Peyer's patch (tissue), 4 donors: ENCODE results near the gene DSTYK. TPM values are rescaled to one million over a fixed set of nuclear protein-coding genes. Genes with fewer than 3 reads are reported as not detected.

Experiments
- DNase-seq, 3 donors: peaks; one replicate each; pipeline ENCODE4 v3.0.0-alpha.2; 2017 to 2019
- H3K27ac ChIP-seq, 4 donors: fragments of 200-600 bp; sonication (generic); one replicate each; pipeline ENCODE4 v1.5.1; 2016 to 2019
- H3K27me3 ChIP-seq, 2 donors: fragments of 200-600 bp; sonication (generic); one replicate each; pipeline ENCODE4 v1.5.1; 2019
- H3K36me3 ChIP-seq, 3 donors: fragments of 200-600 bp; sonication (generic); one replicate each; pipeline ENCODE4 v1.5.1; 2016 to 2019
- H3K4me1 ChIP-seq, 4 donors: fragments of 200-600 bp; sonication (generic); one replicate each; pipeline ENCODE4 v1.5.1; 2016 to 2019
- H3K4me3 ChIP-seq, 4 donors: fragments of 200-600 bp; sonication (generic); 1 replicate in 3 of 4; 2 replicates in 1 of 4; pipeline ENCODE4 v1.5.1; 2016 to 2019; ENCODE audit warnings: mild to moderate bottlenecking in 1 of 4
- H3K9me3 ChIP-seq, 4 donors: fragments of 200-600 bp; sonication (generic); one replicate each; pipeline ENCODE4 v1.5.1; 2016 to 2019; ENCODE audit warnings: mild to moderate bottlenecking in 1 of 4
- POLR2A ChIP-seq, 2 donors: fragments of 450-650 bp; IDR thresholded peaks; one replicate each; pipeline ENCODE4 v1.5.1; 2017; ENCODE audit warnings: antibody characterized with exemption in 2 of 2, mild to moderate bottlenecking in 2 of 2, moderate library complexity in 2 of 2
- total RNA-seq, 4 donors: library from RNA; depleted of rRNA; stranded (reverse); fragments of >200 nt; gene quantifications; one replicate each; pipeline ENCODE4 v1.1.0, GENCODE V29; 2016
- TF ChIP-seq, protein P1 (sequence below), 6 experiments: fragments of 450-650 bp in 4 of 6; fragments of 200-600 bp in 2 of 6; sonication (generic) in 1 of 6; IDR thresholded peaks; one replicate each; pipeline ENCODE4 v1.5.1; 2017 to 2019; ENCODE audit warnings: antibody characterized with exemption in 6 of 6, mild to moderate bottlenecking in 3 of 6, moderate library complexity in 1 of 6

DSTYK gene
- total RNA-seq, 4 donors from 2014 or later, result 3.5 to 11.6 (median 6.8) TPM

DNA sequence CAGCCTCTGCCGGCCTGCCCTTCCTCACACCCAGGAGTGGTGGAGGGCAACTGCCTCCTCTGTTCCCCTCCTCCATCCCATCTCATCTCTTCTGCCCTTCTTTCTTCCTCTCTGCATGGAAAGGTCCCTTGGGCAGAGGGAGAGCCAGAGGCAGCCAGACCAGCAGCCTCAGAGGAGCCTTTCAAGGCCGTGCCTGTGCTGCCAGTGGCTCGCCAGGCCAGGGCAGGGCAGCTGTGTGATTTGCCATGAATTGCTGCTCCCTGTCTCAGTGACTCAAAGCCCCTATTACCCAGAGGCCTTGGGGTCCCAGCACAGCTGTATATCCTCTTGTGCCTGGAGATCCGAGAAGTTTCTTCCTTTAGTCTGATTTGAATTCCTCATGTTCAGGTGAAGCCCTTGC is 38.1 kb upstream of the DSTYK start:
- Histone ChIP-seq H3K9me3 (no peaks in the 10 kb centered on the region), H3K36me3 (no peaks in the 10 kb centered on the region), H3K4me1 (peaks cover 0 to 39% (median 0%) of the 10 kb centered on the region in 4 donors), H3K27me3 (no peaks in the 10 kb centered on the region), H3K4me3 (no peak overlapping the region), H3K27ac (peak overlapping the region in 2 of 4 donors; percentile 23 to 43)
- DNase-seq, result no peak
- TF ChIP-seq, protein P1, sequence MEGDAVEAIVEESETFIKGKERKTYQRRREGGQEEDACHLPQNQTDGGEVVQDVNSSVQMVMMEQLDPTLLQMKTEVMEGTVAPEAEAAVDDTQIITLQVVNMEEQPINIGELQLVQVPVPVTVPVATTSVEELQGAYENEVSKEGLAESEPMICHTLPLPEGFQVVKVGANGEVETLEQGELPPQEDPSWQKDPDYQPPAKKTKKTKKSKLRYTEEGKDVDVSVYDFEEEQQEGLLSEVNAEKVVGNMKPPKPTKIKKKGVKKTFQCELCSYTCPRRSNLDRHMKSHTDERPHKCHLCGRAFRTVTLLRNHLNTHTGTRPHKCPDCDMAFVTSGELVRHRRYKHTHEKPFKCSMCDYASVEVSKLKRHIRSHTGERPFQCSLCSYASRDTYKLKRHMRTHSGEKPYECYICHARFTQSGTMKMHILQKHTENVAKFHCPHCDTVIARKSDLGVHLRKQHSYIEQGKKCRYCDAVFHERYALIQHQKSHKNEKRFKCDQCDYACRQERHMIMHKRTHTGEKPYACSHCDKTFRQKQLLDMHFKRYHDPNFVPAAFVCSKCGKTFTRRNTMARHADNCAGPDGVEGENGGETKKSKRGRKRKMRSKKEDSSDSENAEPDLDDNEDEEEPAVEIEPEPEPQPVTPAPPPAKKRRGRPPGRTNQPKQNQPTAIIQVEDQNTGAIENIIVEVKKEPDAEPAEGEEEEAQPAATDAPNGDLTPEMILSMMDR (IDR thresholded peaks at IDR 0.05), result no peak
- no peak for TF ChIP-seq POLR2A (IDR thresholded peaks at IDR 0.05)

DNA sequence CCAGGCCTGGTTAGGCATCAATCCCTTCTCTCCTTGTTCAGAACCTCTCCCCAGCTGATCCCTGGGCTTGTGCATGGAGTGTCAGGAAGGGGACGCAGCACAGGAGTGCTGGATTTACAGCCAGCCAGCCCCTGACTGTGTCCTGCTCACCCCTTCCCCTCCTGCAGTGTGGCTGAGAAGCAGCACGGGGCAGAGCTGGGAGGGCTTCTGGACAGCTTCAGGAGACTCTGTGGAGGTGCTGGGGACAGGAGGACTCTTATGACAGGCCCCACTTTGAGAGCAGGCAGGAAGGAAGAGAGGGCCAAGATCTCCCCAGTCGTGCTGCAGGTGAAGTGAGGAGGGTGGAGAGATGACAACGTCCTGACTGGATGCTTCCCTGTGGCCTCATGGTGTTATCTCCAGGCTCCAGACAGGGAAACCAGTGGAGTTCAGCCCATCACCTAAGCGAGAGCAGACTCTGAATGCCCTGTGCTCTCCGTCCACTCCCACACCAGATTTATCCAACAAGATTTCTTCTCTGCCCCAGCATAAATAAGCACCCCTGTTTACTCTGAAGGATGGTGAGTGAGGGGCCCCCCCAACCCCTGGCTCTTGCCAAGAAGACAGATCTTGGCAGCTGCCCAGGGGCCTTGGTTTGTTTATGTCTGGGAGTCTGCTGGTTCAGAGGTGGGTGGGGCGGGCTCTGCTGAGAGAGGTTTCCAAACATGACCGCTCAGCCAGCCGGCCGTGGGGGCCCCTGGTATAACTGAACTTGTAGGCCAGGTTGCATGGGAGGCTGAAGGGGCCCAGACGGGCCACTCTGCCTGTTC is 37.5 kb upstream of the DSTYK start:
- no peak for TF ChIP-seq POLR2A (IDR thresholded peaks at IDR 0.05)
- TF ChIP-seq, protein P1 (IDR thresholded peaks at IDR 0.05), result no peak
- H3K27ac ChIP-seq, result peak overlapping the region in 1 of 4 donors; percentile 23
- H3K36me3 ChIP-seq, result no peaks in the 10 kb centered on the region
- H3K27me3 ChIP-seq, result no peaks in the 10 kb centered on the region
- H3K4me1 ChIP-seq, result peaks cover 0 to 39% (median 0%) of the 10 kb centered on the region in 4 donors
- peak; percentile 43 to 66 (median 64) for DNase-seq
- H3K4me3 ChIP-seq, result no peak overlapping the region
- H3K9me3 ChIP-seq, result no peaks in the 10 kb centered on the region

DNA sequence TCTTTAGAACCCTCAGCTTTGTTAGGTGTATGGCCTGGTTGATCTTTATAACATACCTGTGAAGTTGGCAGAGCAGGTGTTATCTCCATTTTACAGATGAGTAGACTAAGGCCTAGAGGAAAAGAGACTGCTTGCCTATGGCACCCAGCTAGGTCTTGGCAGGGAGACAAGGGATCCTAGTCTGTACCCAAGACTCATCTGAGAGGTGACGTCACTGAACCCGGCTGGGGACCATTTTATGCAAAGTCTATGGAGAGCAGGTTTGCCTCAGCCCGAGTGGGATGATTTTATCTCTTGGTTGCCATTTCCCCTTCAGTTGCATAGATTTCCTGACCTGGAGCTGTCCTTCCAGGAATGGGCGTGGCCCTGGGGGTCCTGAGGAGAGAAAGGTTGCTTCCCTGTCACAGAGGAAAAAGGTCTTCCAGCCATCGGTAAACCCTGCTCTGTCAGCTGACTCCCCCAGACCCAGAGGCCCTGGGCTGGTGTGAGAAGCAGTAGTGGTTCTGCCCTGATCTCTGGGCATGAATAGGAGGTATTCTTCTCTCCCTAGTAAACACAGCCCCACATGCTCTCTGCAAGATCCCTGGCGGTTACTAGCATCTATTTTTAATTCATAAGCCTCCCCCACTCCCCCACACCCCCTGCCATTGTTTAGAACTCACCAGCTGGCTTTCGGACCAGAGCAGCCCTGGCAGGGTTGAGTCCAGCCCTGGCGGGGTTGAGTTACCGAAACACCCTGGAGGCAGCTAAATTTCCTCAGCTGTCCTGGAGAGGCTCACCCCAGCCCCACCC is 35.8 kb upstream of the DSTYK start:
- Histone ChIP-seq H3K27me3 (no peaks in the 10 kb centered on the region), H3K27ac (peak overlapping the region in 2 of 4 donors; percentile 6 to 19)

DNA sequence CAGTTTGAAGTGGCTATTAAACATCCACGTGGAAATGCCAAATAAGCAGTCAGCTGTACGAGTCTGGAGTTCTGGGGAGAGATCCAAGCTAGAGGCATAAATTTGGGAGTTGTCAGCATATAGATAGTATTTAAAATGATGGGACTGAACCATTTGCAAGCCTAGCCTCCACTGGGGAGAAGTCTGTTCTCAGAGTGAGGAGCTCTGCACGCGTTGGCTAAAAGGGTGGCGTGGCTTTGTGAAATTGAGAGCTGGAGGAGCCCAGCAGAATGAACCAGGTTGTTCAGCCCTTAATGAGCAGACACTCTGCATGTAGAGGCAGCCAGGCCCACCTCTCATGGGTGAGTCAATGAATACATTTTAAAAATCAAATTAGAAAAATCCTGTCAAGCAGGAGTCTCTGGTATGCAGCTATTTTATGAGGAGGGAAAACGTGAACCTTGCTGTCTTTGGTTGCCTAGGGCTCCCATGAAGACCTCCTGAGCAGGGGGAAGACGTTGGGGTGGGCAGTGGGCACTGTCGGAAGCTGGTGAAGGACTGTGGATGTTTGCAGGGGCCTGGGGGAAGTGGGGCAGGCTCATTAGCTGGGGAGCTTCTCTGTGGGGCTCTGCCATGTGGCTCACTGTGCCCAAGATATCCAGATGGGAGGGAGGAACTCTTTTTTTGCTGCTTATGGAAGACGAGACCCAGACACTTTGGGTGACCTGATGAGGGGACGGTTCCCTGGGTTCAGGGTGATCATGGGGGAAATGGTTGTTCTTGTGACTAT is 35.0 kb upstream of the DSTYK start:
- Histone ChIP-seq H3K4me1 (peaks cover 0 to 39% (median 0%) of the 10 kb centered on the region in 4 donors), H3K36me3 (no peaks in the 10 kb centered on the region), H3K4me3 (no peak overlapping the region), H3K9me3 (no peaks in the 10 kb centered on the region), H3K27ac (peak overlapping the region in 1 of 4 donors; percentile 6), H3K27me3 (no peaks in the 10 kb centered on the region)
- TF ChIP-seq POLR2A (IDR thresholded peaks at IDR 0.05), result no peak
- TF ChIP-seq, protein P1 (IDR thresholded peaks at IDR 0.05), result no peak
- DNase-seq, result peak in 1 of 3 donors; percentile 11

More for the DNA sequence above, 35.8 kb upstream of the DSTYK start:
- TF ChIP-seq, protein P1 (IDR thresholded peaks at IDR 0.05), result no peak
- no peak for TF ChIP-seq POLR2A (IDR thresholded peaks at IDR 0.05)
- Histone ChIP-seq H3K4me3 (no peak overlapping the region), H3K4me1 (peaks cover 0 to 39% (median 0%) of the 10 kb centered on the region in 4 donors), H3K9me3 (no peaks in the 10 kb centered on the region), H3K36me3 (no peaks in the 10 kb centered on the region)
- peak in 1 of 3 donors; percentile 30 for DNase-seq

DNA sequence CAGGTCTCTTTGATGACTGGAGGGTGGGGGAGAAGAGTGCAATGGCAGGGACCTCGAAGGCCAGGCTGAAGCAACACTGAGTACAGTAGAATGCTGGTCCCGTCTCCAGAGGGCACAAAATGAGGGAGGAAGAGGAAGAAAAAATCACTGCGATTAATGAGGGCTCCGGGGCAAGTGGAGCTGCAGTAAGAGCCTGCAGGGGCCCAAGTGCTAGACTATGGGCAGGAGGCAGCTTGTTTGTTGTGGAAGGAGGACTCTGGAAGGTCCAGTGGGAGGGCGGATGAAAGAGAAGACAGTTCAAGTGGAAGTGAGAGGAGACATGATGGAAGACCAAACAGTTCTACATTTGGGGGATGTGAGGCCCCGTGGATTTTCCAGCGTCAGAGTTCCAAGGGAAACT is 33.6 kb upstream of the DSTYK start:
- TF ChIP-seq, protein P1 (IDR thresholded peaks at IDR 0.05), result no peak
- no peak for TF ChIP-seq POLR2A (IDR thresholded peaks at IDR 0.05)
- Histone ChIP-seq H3K4me1 (peaks cover 0 to 39% (median 0%) of the 10 kb centered on the region in 4 donors), H3K36me3 (no peaks in the 10 kb centered on the region), H3K4me3 (no peak overlapping the region), H3K27me3 (no peaks in the 10 kb centered on the region), H3K27ac (no peak overlapping the region), H3K9me3 (no peaks in the 10 kb centered on the region)
- peak in 2 of 3 donors; percentile 10 to 19 for DNase-seq
